DMS153 treated with DMSO at 0.1 percent for 48 hours (cell line): ENCODE data around the gene IL37.

ENCODE experiments used
- DNase-seq: peaks from one replicate; lab custom pipeline; 2025; ENCODE audit not compliant: unreplicated experiment; lab: John Stamatoyannopoulos, UW

Gene IL37

GRCh38 chr2:112910865-112911264, at the start of gene IL37:
TSS of gene IL37 (plus strand) at chr2:112911165. CDS start at chr2:112913013, 1,848 bp downstream.
- no peak for DNase-seq

GRCh38 chr2:112864072-112864471, 46.9 kb upstream of the IL37 start:
- no peak for DNase-seq

GRCh38 chr2:112866128-112866835, 44.7 kb upstream of the IL37 start:
- no peak for DNase-seq

- DNase-seq = no peak
Measured at GRCh38 chr2:112867701-112868631, 43.0 kb upstream of the IL37 start.

- peak; percentile 94 for DNase-seq
Measured at GRCh38 chr2:112869258-112869842, 41.6 kb upstream of the IL37 start.

- DNase-seq = no peak
Measured at GRCh38 chr2:112870841-112871835, 39.8 kb upstream of the IL37 start.

GRCh38 chr2:112876257-112876970, 34.6 kb upstream of the IL37 start:
- DNase-seq = no peak

GRCh38 chr2:112876971-112877361, 34.0 kb upstream of the IL37 start:
- no peak for DNase-seq

GRCh38 chr2:112877423-112877822, 33.5 kb upstream of the IL37 start:
- DNase-seq = no peak

GRCh38 chr2:112879491-112880041, 31.4 kb upstream of the IL37 start:
- no peak for DNase-seq

GRCh38 chr2:112880091-112880531, 30.9 kb upstream of the IL37 start:
- DNase-seq = no peak

GRCh38 chr2:112880696-112881095, 30.3 kb upstream of the IL37 start:
- DNase-seq = no peak

GRCh38 chr2:112881217-112881985, 29.6 kb upstream of the IL37 start:
- no peak for DNase-seq

- no peak for DNase-seq
Measured at GRCh38 chr2:112883669-112884068, 27.3 kb upstream of the IL37 start.

GRCh38 chr2:112884869-112885505, 26.0 kb upstream of the IL37 start:
- DNase-seq = peak; percentile 37

GRCh38 chr2:112885506-112885902, 25.5 kb upstream of the IL37 start:
- no peak for DNase-seq

- no peak for DNase-seq
Measured at GRCh38 chr2:112886291-112886690, 24.7 kb upstream of the IL37 start.
